ENCODE results near the gene MLIP.

MLIP gene

GRCh38 chr6:54262499-54262898, 151.3 kb downstream of the MLIP start:
- WGBS, 2 experiments: 0 to 9% methylated on average over 1 of the region's 1 CpG
- Histone ChIP-seq H3K27me3 (ENCODE audit: control insufficient read depth, insufficient read depth, low read length, poor library complexity, severe bottlenecking) (no peaks in the 10 kb centered on the region), H3K36me3 (ENCODE audit: control insufficient read depth, insufficient read depth, low read length) (no peaks in the 10 kb centered on the region), H3K4me1 (ENCODE audit: control insufficient read depth, insufficient read depth, low read length) (no peaks in the 10 kb centered on the region), H3K9me3 (ENCODE audit: control insufficient read depth, low read length) (no peaks in the 10 kb centered on the region), H3K27ac (ENCODE audit: insufficient read depth, low read depth, low read length, poor library complexity, severe bottlenecking) (no peak overlapping the region), H3K4me3 (ENCODE audit: insufficient read depth, low read depth, low read length) (no peak overlapping the region)

GRCh38 chr6:54262971-54263370, 151.7 kb downstream of the MLIP start:
- no peaks in the 10 kb centered on the region for H3K4me1 ChIP-seq (ENCODE audit: control insufficient read depth, insufficient read depth, low read length)
- 80 to 83% methylated on average over 2 of the region's 2 CpGs for WGBS, 2 experiments
- H3K27ac ChIP-seq (ENCODE audit: insufficient read depth, low read depth, low read length, poor library complexity, severe bottlenecking): no peak overlapping the region

GRCh38 chr6:54264581-54265272, 153.5 kb downstream of the MLIP start:
- Histone ChIP-seq H3K4me1 (ENCODE audit: control insufficient read depth, insufficient read depth, low read length) (no peaks in the 10 kb centered on the region), H3K27me3 (ENCODE audit: control insufficient read depth, insufficient read depth, low read length, poor library complexity, severe bottlenecking) (no peaks in the 10 kb centered on the region), H3K36me3 (ENCODE audit: control insufficient read depth, insufficient read depth, low read length) (no peaks in the 10 kb centered on the region), H3K27ac (ENCODE audit: insufficient read depth, low read depth, low read length, poor library complexity, severe bottlenecking) (no peak overlapping the region), H3K4me3 (ENCODE audit: insufficient read depth, low read depth, low read length) (no peak overlapping the region), H3K9me3 (ENCODE audit: control insufficient read depth, low read length) (no peaks in the 10 kb centered on the region)
- 91 to 94% methylated on average over 4 of the region's 4 CpGs for WGBS, 2 experiments

More at GRCh38 chr6:54262971-54263370, 151.7 kb downstream of the MLIP start:
- Histone ChIP-seq H3K4me3 (ENCODE audit: insufficient read depth, low read depth, low read length) (no peak overlapping the region), H3K36me3 (ENCODE audit: control insufficient read depth, insufficient read depth, low read length) (no peaks in the 10 kb centered on the region), H3K9me3 (ENCODE audit: control insufficient read depth, low read length) (no peaks in the 10 kb centered on the region), H3K27me3 (ENCODE audit: control insufficient read depth, insufficient read depth, low read length, poor library complexity, severe bottlenecking) (no peaks in the 10 kb centered on the region)

- no peaks in the 10 kb centered on the region for H3K27me3 ChIP-seq (ENCODE audit: control insufficient read depth, insufficient read depth, low read length, poor library complexity, severe bottlenecking)
- H3K9me3 ChIP-seq (ENCODE audit: control insufficient read depth, low read length): no peaks in the 10 kb centered on the region
- H3K36me3 ChIP-seq (ENCODE audit: control insufficient read depth, insufficient read depth, low read length): no peaks in the 10 kb centered on the region
- H3K4me1 ChIP-seq (ENCODE audit: control insufficient read depth, insufficient read depth, low read length): no peaks in the 10 kb centered on the region
- H3K4me3 ChIP-seq (ENCODE audit: insufficient read depth, low read depth, low read length): no peak overlapping the region
- 84 to 89% methylated on average over 5 of the region's 5 CpGs for WGBS, 2 experiments
- no peak overlapping the region for H3K27ac ChIP-seq (ENCODE audit: insufficient read depth, low read depth, low read length, poor library complexity, severe bottlenecking)
These were observed 155.2 kb downstream of the MLIP start for GRCh38 chr6:54266400-54266923.

- Histone ChIP-seq H3K36me3 (ENCODE audit: control insufficient read depth, insufficient read depth, low read length) (no peaks in the 10 kb centered on the region), H3K9me3 (ENCODE audit: control insufficient read depth, low read length) (no peaks in the 10 kb centered on the region), H3K27ac (ENCODE audit: insufficient read depth, low read depth, low read length, poor library complexity, severe bottlenecking) (no peak overlapping the region), H3K4me3 (ENCODE audit: insufficient read depth, low read depth, low read length) (no peak overlapping the region), H3K27me3 (ENCODE audit: control insufficient read depth, insufficient read depth, low read length, poor library complexity, severe bottlenecking) (no peaks in the 10 kb centered on the region), H3K4me1 (ENCODE audit: control insufficient read depth, insufficient read depth, low read length) (no peaks in the 10 kb centered on the region)
- WGBS, 2 experiments: 85 to 89% methylated on average over 2 of the region's 2 CpGs
These were observed 156.6 kb downstream of the MLIP start for GRCh38 chr6:54267798-54268197.

- no peaks in the 10 kb centered on the region for H3K27me3 ChIP-seq (ENCODE audit: control insufficient read depth, insufficient read depth, low read length, poor library complexity, severe bottlenecking)
- no peak overlapping the region for H3K4me3 ChIP-seq (ENCODE audit: insufficient read depth, low read depth, low read length)
- H3K9me3 ChIP-seq (ENCODE audit: control insufficient read depth, low read length): no peaks in the 10 kb centered on the region
- H3K27ac ChIP-seq (ENCODE audit: insufficient read depth, low read depth, low read length, poor library complexity, severe bottlenecking): no peak overlapping the region
- no peaks in the 10 kb centered on the region for H3K36me3 ChIP-seq (ENCODE audit: control insufficient read depth, insufficient read depth, low read length)
- WGBS, 2 experiments: 94 to 95% methylated on average over 6 of the region's 6 CpGs
- no peaks in the 10 kb centered on the region for H3K4me1 ChIP-seq (ENCODE audit: control insufficient read depth, insufficient read depth, low read length)
These were observed 162.1 kb downstream of the MLIP start for GRCh38 chr6:54273214-54273820.

- H3K36me3 ChIP-seq (ENCODE audit: control insufficient read depth, insufficient read depth, low read length): no peaks in the 10 kb centered on the region
- no peaks in the 10 kb centered on the region for H3K27me3 ChIP-seq (ENCODE audit: control insufficient read depth, insufficient read depth, low read length, poor library complexity, severe bottlenecking)
- no peak overlapping the region for H3K4me3 ChIP-seq (ENCODE audit: insufficient read depth, low read depth, low read length)
- H3K4me1 ChIP-seq (ENCODE audit: control insufficient read depth, insufficient read depth, low read length): no peaks in the 10 kb centered on the region
- no peaks in the 10 kb centered on the region for H3K9me3 ChIP-seq (ENCODE audit: control insufficient read depth, low read length)
- no peak overlapping the region for H3K27ac ChIP-seq (ENCODE audit: insufficient read depth, low read depth, low read length, poor library complexity, severe bottlenecking)
These were observed 163.1 kb downstream of the MLIP start for GRCh38 chr6:54274383-54274782.

- no peaks in the 10 kb centered on the region for H3K36me3 ChIP-seq (ENCODE audit: control insufficient read depth, insufficient read depth, low read length)
- H3K9me3 ChIP-seq (ENCODE audit: control insufficient read depth, low read length): no peaks in the 10 kb centered on the region
- 85 to 98% methylated on average over 1 of the region's 1 CpG for WGBS, 2 experiments
- no peak overlapping the region for H3K27ac ChIP-seq (ENCODE audit: insufficient read depth, low read depth, low read length, poor library complexity, severe bottlenecking)
- H3K4me3 ChIP-seq (ENCODE audit: insufficient read depth, low read depth, low read length): no peak overlapping the region
- H3K27me3 ChIP-seq (ENCODE audit: control insufficient read depth, insufficient read depth, low read length, poor library complexity, severe bottlenecking): no peaks in the 10 kb centered on the region
- H3K4me1 ChIP-seq (ENCODE audit: control insufficient read depth, insufficient read depth, low read length): no peaks in the 10 kb centered on the region
These were observed 170.9 kb downstream of the MLIP start for GRCh38 chr6:54282186-54282585.

- Histone ChIP-seq H3K27me3 (ENCODE audit: control insufficient read depth, insufficient read depth, low read length, poor library complexity, severe bottlenecking) (no peaks in the 10 kb centered on the region), H3K4me1 (ENCODE audit: control insufficient read depth, insufficient read depth, low read length) (no peaks in the 10 kb centered on the region), H3K27ac (ENCODE audit: insufficient read depth, low read depth, low read length, poor library complexity, severe bottlenecking) (no peak overlapping the region)
These were observed 173.1 kb downstream of the MLIP start for GRCh38 chr6:54284161-54284860.

GRCh38 chr6:54285595-54285994, 174.4 kb downstream of the MLIP start:
- Histone ChIP-seq H3K27ac (ENCODE audit: insufficient read depth, low read depth, low read length, poor library complexity, severe bottlenecking) (no peak overlapping the region), H3K36me3 (ENCODE audit: control insufficient read depth, insufficient read depth, low read length) (no peaks in the 10 kb centered on the region), H3K27me3 (ENCODE audit: control insufficient read depth, insufficient read depth, low read length, poor library complexity, severe bottlenecking) (no peaks in the 10 kb centered on the region), H3K4me1 (ENCODE audit: control insufficient read depth, insufficient read depth, low read length) (no peaks in the 10 kb centered on the region), H3K9me3 (ENCODE audit: control insufficient read depth, low read length) (no peaks in the 10 kb centered on the region), H3K4me3 (ENCODE audit: insufficient read depth, low read depth, low read length) (no peak overlapping the region)
- WGBS, 2 experiments: 93 to 95% methylated on average over 3 of the region's 3 CpGs

More at GRCh38 chr6:54284161-54284860, 173.1 kb downstream of the MLIP start:
- 87 to 92% methylated on average over 3 of the region's 3 CpGs for WGBS, 2 experiments
- Histone ChIP-seq H3K4me3 (ENCODE audit: insufficient read depth, low read depth, low read length) (no peak overlapping the region), H3K36me3 (ENCODE audit: control insufficient read depth, insufficient read depth, low read length) (no peaks in the 10 kb centered on the region), H3K9me3 (ENCODE audit: control insufficient read depth, low read length) (no peaks in the 10 kb centered on the region)
